HuH-7 (cell line): ENCODE measurements around the gene TEKTIP1.

Source experiments
- DNase-seq: peaks from one replicate; pipeline ENCODE4 v3.0.0; 2011; ENCODE audit warnings: low spot score

Gene TEKTIP1

GRCh38 chr19:3586127-3586626, 47.2 kb downstream of the TEKTIP1 start:
- peak; percentile 68 for DNase-seq

GRCh38 chr19:3586707-3587346, 47.9 kb downstream of the TEKTIP1 start:
- DNase-seq = no peak

- no peak for DNase-seq
These were observed 50.5 kb downstream of the TEKTIP1 start for GRCh38 chr19:3589439-3589838.

GRCh38 chr19:3589949-3590348, 51.0 kb downstream of the TEKTIP1 start:
- no peak for DNase-seq

- DNase-seq = no peak
These were observed 52.2 kb downstream of the TEKTIP1 start for GRCh38 chr19:3590991-3591659.

GRCh38 chr19:3591876-3592613, 53.1 kb downstream of the TEKTIP1 start:
- DNase-seq = no peak

GRCh38 chr19:3593156-3593555, 54.2 kb downstream of the TEKTIP1 start:
- no peak for DNase-seq
